Smooth muscle cell (in vitro differentiated cells): Measurements from ENCODE around the gene GMDS. TPM values are rescaled to one million over a fixed set of nuclear protein-coding genes. Genes with fewer than 3 reads are reported as not detected.

Source experiments
- DNase-seq: peaks from one replicate; lab custom pipeline; 2025; ENCODE audit not compliant: unreplicated experiment; lab: John Stamatoyannopoulos, UW
- H2AFZ ChIP-seq: fragments of 200-600 bp; sonication (generic); 2 replicates; pipeline ENCODE4 v1.6.0; 2016; ENCODE audit warnings: antibody characterized with exemption, low read depth, mild to moderate bottlenecking
- H3F3A ChIP-seq: fragments of 200-600 bp; sonication (generic); 2 replicates; pipeline ENCODE4 v1.6.0; 2017; ENCODE audit warnings: antibody characterized with exemption, low read depth
- H3K27ac ChIP-seq: fragments of 200-600 bp; sonication (generic); 2 replicates; pipeline ENCODE4 v1.5.1; 2016; ENCODE audit warnings: low read depth, mild to moderate bottlenecking
- H3K27me3 ChIP-seq: fragments of 200-600 bp; sonication (generic); 2 replicates; pipeline ENCODE4 v1.6.1; 2016; ENCODE audit warnings: low read depth, mild to moderate bottlenecking
- H3K36me3 ChIP-seq: fragments of 200-600 bp; sonication (generic); 2 replicates; pipeline ENCODE4 v1.5.1; 2016; ENCODE audit warnings: low read depth
- H3K4me1 ChIP-seq: fragments of 200-600 bp; sonication (generic); 2 replicates; pipeline ENCODE4 v1.5.1; 2016; ENCODE audit warnings: low read depth
- H3K4me2 ChIP-seq: fragments of 200-600 bp; sonication (generic); 2 replicates; pipeline ENCODE4 v1.6.0; 2016; ENCODE audit warnings: mild to moderate bottlenecking
- H3K4me3 ChIP-seq: fragments of 200-600 bp; sonication (generic); 2 replicates; pipeline ENCODE4 v1.5.1; 2016; ENCODE audit warnings: mild to moderate bottlenecking
- H3K79me2 ChIP-seq: fragments of 200-600 bp; sonication (generic); 2 replicates; pipeline ENCODE4 v1.6.0; 2016; ENCODE audit warnings: low read depth, mild to moderate bottlenecking
- H3K9ac ChIP-seq: fragments of 200-600 bp; sonication (generic); 2 replicates; pipeline ENCODE4 v1.6.0; 2016; ENCODE audit warnings: low read depth
- H3K9me3 ChIP-seq: fragments of 200-600 bp; sonication (generic); replicated peaks from 2 replicates; pipeline ENCODE4 v1.5.1; 2016; ENCODE audit warnings: low read depth
- H4K20me1 ChIP-seq: fragments of 200-600 bp; sonication (generic); 2 replicates; pipeline ENCODE4 v1.6.0; 2016; ENCODE audit warnings: low read depth
- CTCF ChIP-seq: fragments of 200-600 bp; sonication (generic); IDR thresholded peaks from 2 replicates; pipeline ENCODE4 v1.5.1; 2017; ENCODE audit warnings: borderline replicate concordance, mild to moderate bottlenecking, antibody characterized with exemption; ENCODE audit not compliant: insufficient read depth, poor library complexity, severe bottlenecking
- WGBS: methylation state at CpG from one replicate; pipeline ENCODE4 v1.1.7; 2016; ENCODE audit warnings: low lambda C conversion rate; 5-methylcytosine and 5-hydroxymethylcytosine counted together
- polyA plus RNA-seq: library from polyadenylated mRNA; unstranded; fragments of >200 nt; fragmentation: Nextera tagmentation; extraction: Ambion mirVana; gene quantifications from 2 replicates; pipeline ENCODE4 v1.2.1, GENCODE V29; 2016
- total RNA-seq: library from RNA; depleted of rRNA; stranded (reverse); fragments of >200 nt; gene quantifications from 2 replicates; pipeline ENCODE4 v1.2.3, GENCODE V29; 2014

Gene GMDS
- total and polyA plus RNA-seq, 2 experiments from 2014 or later: 3.7 to 8.5 TPM

GRCh38 chr6:1579096-1579495, 666.3 kb downstream of the GMDS start:
- Histone ChIP-seq H4K20me1 (no peaks in the 10 kb centered on the region), H3K79me2 (no peaks in the 10 kb centered on the region), H3F3A (peaks cover 6% of the 10 kb centered on the region), H3K9ac (no peak overlapping the region), H3K27ac (no peak overlapping the region), H3K4me2 (no peak overlapping the region), H2AFZ (no peak overlapping the region), H3K27me3 (no peaks in the 10 kb centered on the region), H3K4me1 (peaks cover 11% of the 10 kb centered on the region), H3K9me3 (no peaks in the 10 kb centered on the region), H3K36me3 (no peaks in the 10 kb centered on the region), H3K4me3 (no peak overlapping the region)
- DNase-seq: no peak
- TF ChIP-seq CTCF: no peak
- WGBS: 92% methylated on average over 5 of the region's 5 CpGs

GRCh38 chr6:1577896-1578745, 667.3 kb downstream of the GMDS start:
- Histone ChIP-seq H4K20me1 (no peaks in the 10 kb centered on the region), H3K36me3 (no peaks in the 10 kb centered on the region), H3K4me3 (no peak overlapping the region), H3K79me2 (no peaks in the 10 kb centered on the region), H3K9ac (no peak overlapping the region), H3K4me2 (no peak overlapping the region), H3K27me3 (no peaks in the 10 kb centered on the region), H3K4me1 (peaks cover 11% of the 10 kb centered on the region), H3K9me3 (no peaks in the 10 kb centered on the region), H3K27ac (no peak overlapping the region), H3F3A (peaks cover 6% of the 10 kb centered on the region), H2AFZ (no peak overlapping the region)
- no peak for TF ChIP-seq CTCF
- 89% methylated on average over 19 of the region's 19 CpGs for WGBS
- no peak for DNase-seq

- Histone ChIP-seq H4K20me1 (no peaks in the 10 kb centered on the region), H3K4me3 (no peak overlapping the region), H3K4me2 (no peak overlapping the region), H2AFZ (no peak overlapping the region), H3K4me1 (peaks cover 11% of the 10 kb centered on the region), H3K79me2 (no peaks in the 10 kb centered on the region), H3K9ac (no peak overlapping the region), H3K27me3 (no peaks in the 10 kb centered on the region), H3K27ac (no peak overlapping the region), H3F3A (peaks cover 6% of the 10 kb centered on the region), H3K9me3 (no peaks in the 10 kb centered on the region), H3K36me3 (no peaks in the 10 kb centered on the region)
- no peak for TF ChIP-seq CTCF
- 95% methylated on average over 11 of the region's 11 CpGs for WGBS
- no peak for DNase-seq
Observed at GRCh38 chr6:1577146-1577680, 668.2 kb downstream of the GMDS start.
